Activated CD8-positive, alpha-beta memory T cell treated with anti-CD3 and anti-CD28 coated beads for 1 hour (primary cell): ENCODE measurements around the gene TMEM184C.
A peak's percentile ranks its signal among the peaks of the same experiment; 100 is the strongest.

Experiments
- DNase-seq, 2 donors: peaks; one replicate each; pipeline ENCODE4 v3.0.0-alpha.2; 2020; ENCODE audit warnings: low read depth in 1 of 2; ENCODE audit errors: extremely low read depth in 1 of 2

Gene TMEM184C

DNA sequence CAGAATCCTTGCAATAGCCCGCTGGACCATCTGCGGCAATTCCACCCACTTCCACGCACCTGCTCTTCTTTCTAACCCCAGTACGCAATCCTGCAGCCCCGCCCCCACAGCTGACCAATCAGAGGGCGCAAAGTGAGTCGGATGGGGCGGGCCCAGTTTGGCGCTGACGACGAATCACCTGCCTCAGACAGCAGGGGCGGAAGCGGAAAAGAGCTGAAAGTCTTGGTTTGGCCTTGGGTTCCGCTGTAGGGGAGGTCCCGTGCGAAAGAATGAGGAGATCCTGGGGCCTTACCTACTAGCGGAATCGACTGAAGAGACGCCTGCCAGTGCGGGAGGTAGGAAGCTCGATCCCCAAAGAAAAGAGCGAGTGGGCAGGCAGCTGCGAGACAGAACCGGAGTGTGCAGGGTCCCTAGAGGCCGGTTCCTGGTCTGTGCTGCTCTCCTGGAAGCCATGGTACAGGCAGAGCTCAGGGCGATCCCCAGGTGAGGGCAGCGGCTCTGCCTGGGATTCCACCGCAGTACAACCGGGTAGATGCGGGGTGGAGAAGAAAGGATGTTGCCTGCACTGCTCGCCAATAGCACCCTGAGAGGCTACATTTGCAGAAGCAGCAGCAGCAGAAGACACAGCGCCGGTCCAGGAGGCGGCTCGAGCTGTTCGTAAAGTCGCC is at the start of gene TMEM184C:
Gene TMEM184C (plus strand): TSS at position 225 of the 668 bp plus-strand sequence. CDS start 560 bp downstream, outside the sequence.
- DNase-seq = peak; percentile 98

DNA sequence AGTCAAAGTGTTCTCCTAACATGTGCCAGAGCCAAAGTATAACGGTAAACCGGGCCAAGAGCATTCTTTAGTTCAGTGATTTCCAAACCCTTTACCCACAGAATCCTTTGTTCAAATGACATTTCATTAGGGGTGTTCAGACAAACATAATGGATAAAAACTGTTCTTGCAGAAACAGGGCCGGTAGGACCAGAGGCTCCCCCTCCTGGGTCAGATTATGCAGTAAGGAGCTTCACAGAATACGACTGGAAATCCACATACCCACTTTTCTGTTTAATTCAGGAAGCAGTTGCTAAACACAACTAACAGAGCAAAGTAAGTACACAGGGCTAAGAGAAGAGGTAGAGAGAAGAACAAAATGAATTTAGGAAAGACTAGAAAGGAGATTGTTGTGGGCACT is 46.6 kb upstream of the TMEM184C start:
- DNase-seq = no peak

DNA sequence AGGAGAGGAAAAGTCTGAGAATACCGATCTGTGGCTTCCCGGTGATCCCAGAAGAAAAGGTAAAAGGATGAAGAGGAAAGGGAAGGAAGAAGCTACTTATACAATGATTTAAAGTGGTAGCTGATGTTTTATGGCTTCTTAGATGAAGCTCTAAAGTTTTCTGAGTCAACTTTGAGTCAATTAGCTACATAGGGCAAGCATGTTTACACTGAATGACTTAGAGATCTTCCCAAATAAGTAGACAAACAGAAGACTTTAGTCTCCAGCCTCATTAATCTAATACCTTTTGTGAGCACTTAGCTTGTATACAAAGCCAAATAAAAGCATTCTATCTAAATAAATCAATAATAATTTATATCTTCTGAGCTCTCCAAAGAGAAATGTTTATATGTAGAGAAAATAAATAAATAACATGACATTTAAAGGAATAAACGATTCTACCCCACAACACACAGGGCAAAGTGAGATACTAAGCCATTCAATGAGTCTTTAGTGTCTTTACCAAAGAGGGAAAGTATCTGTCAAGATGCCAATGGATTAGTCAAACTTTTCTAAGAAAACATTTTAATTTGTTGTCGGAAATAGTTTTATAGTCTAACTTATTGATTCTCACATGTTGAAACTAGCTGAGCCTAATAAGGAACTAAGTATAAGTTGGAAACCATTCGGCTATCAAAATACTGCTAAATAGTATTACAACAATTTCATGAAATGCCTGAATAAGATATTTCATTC is 46.0 kb upstream of the TMEM184C start:
- DNase-seq = no peak

DNA sequence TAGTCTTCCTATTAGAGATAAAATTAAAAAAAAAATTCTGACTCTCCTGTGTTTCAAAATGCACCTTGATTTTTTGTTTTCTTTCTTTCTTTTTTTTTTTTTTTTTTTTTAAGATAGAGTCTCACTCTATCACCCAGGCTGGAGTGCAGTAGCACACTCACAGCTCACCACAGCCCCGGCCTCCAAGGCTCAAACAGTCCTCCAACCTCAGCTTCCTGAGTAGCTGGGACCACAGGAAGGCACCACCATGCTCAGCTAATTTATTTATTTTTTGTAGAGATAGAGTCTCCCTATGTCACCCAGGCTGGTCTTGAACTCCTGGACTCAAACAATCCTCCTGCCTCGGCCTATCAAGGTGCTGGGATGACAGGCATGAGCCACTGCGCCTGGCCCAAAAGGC is 41.1 kb upstream of the TMEM184C start:
- DNase-seq = no peak

DNA sequence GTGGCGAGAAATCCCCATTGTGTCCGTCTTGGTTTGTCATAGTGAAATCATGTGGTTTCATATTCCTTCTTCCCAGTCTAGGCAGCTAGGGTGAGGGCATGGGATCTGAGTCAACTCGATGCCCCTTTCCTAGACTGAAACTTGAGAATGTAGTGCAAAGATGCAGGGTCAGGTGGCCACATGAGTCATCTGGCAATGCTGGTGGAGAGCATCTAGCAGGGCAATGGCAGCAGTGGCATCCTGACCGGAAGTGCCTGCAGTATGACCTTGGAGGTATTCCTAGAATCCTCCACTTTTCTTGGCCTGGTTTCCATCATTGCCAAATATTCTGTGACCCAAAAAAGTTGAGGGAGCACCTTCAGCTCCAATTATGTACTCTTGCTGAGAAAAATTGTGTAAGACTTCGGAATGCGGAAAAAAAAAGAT is 39.1 kb upstream of the TMEM184C start:
- no peak for DNase-seq

DNA sequence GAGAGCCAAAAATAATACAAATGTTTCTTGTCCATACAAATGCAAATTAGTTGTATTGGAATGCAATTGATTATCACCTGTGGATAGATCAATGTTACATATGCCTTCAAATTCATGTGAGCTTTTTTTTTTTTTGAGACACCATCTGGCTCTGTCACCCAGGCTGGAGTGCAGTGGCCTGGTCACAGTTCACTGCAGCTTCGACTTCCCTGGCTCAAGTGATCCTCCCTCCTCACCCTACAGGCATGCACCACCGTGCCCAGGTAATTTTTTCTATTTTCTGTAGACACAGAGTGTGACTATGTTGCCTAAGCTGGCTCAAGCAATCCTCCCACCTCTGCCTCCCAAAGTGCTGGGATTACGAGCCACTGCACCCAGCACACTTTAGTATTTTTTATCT is 38.6 kb upstream of the TMEM184C start:
- DNase-seq = no peak

DNA sequence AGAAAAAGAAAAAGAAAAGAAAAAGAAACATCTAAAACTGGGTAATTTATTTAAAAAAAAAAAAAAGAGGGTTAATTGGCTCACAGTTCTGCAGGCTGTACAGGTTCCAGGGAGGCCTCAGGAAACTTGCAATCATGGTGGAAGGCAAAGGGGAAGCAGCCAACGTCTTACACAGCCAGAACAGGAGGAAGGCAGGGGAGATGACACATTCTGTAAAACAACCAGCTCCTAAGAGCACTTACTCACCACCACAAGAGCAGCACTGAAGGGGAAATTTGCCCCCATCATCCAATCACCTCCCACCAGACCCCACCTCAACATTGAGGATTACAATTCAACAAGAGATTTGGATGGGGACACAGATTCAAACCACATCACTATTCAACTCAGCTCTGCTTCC is 36.8 kb upstream of the TMEM184C start:
- no peak for DNase-seq

DNA sequence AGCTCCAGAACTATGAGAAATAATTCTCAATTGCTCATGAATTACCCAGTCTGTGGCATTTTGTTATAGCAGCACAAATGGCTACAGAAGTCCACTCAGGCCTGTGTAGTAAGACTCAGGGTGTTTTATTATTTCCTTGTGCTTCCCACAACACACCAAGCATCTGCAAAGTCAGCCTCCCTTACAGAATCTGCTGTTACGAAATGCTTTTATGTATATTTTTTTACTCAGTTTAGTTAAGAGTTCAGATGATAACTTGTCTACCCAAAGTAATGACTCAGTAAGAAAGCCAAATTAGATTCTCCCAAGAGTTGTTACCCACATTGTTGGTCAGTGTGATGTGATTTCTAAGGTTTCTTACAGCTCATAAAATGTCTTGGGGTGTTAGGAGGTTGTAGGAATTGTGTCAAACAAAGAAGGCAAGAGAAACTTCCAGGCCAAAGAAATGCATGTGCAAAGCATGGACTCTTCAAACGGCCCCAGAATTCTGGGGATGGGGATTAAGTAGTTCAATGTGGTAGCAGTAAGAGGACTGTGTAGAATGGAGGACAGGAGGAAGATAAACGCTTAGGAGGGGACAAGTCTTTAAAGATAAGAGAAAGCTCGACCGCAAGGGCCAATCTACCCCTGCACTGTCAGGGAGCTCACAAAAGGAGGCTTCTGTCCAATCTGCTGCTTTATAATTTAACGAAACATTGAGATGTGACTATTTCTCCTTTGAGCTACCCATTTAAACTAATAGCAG is 35.4 kb upstream of the TMEM184C start:
- no peak for DNase-seq

DNA sequence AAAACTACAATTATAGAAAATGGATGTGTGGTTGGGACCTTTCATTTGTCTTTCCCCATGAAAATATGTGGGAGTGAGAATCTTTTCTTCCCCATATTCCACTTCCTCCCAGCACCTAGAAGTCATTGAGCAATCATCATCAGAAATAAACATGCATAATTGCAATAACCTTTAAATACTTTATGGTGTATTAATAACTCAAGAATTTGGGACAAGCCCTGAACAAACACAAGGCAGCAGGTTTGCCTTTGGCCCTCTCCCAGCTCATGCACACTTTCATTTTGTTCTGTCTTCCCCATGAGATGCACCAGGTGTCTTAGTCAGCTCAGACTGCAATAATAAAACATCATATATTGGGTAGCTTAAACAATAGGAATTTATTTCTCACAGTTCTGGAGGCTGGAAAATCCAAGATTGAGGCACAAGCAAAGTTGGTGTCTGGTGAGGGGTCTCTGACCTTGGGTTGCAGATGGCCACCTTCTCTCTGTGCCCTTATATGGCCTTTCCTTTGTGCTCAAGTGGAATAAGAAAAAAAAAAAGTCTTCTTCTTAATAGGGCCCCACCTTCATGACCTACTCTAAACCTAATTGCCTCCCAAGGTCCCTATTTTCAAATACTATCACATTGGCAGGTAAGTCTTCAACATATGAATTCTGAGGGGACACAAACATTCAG is 34.7 kb upstream of the TMEM184C start:
- DNase-seq = no peak

DNA sequence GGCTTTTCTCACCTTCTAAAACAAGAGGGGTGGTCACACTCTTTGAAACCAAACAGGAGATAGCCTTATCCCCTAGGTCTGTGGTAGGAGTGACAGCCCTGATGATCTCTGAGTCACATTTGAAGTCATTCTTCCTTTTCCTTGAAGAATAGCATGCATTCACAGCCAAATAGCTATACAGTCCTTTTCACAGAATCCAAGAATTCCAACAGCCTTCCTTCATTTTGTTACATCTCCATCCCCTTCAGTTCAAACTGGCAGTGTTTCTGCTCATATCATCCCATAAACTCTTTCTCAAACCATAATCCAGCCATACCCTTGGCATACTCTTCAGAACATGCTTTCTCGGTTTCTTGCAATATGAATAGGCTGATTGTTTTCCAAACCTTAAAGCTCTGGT is 33.3 kb upstream of the TMEM184C start:
- no peak for DNase-seq

DNA sequence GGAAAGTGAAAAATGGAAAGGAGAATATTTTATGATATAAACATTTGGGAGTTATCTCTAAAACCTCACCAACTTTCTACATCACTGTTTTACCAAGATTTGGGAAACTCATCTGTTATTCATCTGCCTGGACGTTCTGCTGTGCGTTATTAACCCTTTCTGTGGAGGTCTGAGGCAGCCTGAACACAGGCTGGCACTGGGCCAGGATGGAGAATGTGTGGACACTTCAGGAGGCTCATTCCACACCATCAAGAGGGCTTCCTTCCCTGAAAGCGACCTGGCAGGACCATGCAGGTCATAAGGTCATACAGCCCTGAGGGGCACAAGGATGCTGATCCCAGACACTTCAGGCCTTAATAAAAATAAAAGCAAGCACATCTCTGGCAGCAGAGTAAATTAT is 31.2 kb upstream of the TMEM184C start:
- no peak for DNase-seq

DNA sequence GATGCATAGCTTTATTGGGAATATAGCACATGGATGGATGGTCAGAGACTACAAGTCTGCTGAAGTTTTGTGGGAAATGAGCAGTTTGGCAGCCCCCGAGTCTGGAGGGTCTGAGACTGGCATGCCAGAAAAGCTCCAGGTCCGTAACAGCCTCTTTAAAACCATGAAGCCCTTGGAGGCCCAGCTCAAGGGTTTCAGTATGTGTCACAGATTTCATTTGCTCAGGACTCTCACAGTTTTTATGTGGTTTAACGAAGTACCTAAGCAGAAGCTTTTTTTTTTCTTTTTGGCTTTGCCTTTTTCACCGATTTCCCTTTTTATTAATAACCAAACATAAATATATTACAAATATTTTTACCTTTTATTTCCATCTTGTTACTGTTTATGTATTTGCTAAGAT is 30.6 kb upstream of the TMEM184C start:
- DNase-seq = no peak

DNA sequence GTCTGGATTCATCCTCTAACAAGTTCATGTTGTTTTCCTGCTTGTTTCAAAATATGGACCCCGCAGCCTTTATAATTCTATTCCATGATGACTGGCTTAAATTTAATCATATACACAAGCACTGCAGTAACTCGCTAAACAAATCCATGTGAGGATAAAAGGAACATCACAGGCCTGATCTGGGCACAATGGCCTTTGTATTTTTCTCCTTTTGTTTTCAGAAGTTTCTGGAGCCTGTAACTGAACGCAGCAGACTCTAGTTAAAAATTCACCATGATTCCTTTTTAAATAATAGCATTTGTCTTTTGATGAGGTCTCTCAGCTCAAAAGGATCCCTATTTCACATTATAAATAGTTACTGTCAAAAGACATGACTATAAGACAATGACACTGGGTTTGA is 30.2 kb upstream of the TMEM184C start:
- DNase-seq = no peak

DNA sequence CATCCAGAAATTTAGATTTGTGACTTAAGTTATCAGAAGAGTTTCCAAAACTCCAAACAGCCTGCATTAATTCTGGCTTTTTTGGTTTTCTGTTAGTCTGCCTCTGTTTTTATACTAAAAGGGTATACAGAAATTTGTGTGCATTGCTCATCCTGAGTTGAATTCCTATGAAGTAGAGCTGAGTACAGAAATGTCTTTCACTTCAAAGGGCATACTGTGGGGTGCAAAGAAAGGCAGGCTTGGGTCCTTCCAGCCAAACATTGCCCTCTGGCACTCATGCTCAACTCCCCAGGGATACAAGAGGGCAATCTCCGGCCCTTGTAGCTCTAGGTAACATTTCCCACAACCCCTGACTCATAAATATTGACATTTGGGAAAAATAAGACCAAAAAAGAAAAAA is 27.6 kb upstream of the TMEM184C start:
- no peak for DNase-seq

DNA sequence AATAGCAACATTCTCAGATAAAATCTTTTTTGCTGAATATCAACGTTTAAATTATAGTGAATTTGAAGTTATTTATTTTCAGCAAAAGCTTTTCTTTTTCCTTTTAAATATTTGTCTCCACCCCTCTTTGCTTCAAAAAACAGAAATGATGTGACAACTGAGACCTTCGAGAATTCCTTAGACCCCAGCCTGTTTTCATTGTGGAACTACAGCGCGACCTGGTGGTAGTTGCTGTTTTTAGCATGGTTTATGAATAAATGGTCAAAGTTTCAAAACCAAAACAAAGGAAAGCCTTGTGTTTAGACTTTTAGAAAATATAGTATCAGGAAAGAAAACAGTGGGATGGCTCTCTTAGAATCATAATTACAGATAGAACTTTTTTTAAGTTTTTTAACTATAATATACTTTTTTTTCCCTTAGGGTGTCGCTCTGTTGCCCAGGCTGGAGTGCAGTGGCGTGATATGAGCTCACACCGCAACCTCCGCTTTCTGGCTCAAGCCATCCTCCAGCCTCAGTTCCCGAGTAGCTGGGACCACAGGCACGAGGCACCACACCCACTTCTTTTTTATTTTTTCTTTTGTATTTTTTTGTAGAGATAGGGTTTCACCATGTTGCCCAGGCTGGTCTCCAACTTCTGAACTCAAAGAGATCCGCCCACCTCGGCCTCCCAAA is 26.8 kb upstream of the TMEM184C start:
- peak; percentile 4 to 7 for DNase-seq

DNA sequence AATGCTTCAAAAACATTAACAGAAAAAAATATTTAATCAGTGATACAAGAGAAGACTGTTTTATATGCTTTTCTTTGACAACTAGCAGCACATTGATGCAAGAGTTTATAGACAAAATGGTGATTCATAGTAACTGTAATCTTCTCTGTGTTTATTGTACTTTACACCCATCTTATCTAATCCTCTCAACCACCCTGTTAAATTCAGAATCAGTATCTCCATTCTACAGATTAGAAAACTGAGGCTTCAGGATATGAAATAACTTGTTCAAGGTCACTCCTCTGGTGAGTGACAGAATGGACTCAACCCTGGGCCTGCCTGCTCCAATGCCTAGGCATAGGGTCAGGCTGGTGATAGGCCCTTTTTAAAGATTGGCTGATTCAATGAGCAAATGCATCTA is 26.1 kb upstream of the TMEM184C start:
- DNase-seq = no peak

DNA sequence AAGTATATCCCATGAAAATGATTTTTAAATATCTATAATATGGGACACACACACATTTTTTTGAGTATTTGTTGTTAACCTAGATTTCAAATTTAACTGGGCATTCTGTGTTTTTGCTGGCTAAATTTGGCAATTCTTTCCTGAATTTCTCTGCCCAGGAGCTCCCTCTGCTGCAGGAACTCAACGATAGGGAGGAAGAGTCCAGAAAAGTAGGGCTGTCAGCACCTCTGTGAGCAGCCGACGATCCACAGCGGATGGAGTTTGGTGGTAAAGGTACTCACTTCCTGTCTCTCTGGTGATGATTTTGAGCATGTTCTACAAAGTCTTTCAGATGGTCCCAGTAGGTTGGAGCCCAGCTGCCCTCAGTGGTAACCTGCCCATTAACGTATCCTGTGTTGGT is 23.1 kb upstream of the TMEM184C start:
- DNase-seq = no peak

DNA sequence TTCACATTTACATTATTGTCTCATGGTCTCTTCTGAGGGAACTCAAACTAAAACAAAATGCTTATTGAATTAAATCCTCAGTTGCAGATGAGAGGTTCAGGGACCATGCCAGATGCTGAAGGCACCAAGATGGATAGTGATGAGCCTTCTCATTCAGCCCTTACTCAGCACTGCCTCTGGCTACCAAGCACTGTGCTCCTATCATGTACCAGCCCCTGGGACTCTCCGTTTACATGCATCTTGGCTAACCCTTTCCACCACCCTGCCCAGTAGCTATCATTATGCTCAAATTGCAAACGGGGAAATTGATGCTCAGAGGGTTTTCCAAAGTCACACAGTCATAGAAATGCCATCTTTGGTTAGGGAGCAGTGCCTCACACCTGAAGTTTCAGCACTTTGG is 22.6 kb upstream of the TMEM184C start:
- DNase-seq = no peak

DNA sequence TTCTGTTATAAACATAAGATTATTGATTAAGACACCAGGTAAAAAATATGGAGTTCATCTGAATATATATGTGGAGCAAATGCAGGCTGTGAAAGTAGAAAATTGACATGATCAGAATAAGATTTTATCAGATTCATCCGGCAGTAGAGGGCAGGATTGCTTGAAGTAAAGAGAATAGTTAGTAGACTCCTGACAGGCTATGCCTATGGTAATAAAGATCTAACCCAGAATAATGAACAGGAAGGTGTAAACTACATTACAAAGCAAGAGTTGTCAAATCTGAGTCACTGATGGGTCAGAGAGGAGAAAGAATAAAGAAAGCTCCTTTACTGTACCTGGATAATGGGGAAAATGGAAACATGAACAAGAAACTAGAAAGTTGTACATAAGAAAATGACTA is 20.8 kb upstream of the TMEM184C start:
- no peak for DNase-seq

DNA sequence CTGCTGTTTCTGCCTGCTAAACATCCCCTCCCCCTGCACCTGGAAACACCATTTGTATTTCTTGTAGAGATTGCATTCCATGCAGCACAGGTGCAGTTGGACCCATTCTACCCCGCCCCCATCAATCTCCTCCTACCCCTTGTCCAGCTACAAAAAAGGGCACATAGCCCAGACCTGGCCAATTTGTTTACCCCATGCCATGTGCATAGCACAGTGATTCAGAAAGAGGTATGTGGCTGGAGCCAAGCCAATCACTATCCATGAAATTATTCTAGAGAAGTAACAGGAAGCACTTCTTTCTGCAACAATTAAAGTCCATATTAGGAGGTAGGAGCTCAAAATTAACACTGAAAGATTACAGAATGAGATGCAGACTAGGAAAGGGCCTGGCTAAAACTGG is 20.2 kb upstream of the TMEM184C start:
- no peak for DNase-seq

DNA sequence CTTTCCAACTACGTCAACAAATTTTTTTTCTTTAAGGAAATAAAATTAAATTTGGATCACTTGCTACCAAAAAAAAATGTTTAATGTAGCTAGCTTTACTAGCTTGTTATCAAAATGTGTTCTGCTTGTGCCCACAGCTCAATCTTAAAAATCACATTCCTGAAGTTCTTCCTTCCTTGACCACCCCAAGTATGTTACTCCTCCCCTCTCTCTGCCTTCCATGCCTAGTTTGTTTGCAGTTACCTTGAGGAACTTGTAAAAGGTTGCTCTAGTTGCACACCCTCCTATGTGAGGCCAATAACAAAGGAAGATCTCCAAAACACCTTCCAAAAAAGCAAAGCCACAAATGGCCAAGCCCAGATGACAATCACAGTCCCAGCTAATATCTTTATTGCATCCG is 19.6 kb upstream of the TMEM184C start:
- no peak for DNase-seq
